PC-3 (cell line): ENCODE results near the gene C20orf173.

ENCODE experiments used
- CTCF ChIP-seq: fragments of 300-600 bp; sonication (generic); conservative IDR thresholded peaks from 2 replicates; pipeline ENCODE4 v1.5.1; 2017; ENCODE audit warnings: antibody characterized with exemption, low read depth, mild to moderate bottlenecking, low read length
- EZH2 ChIP-seq: fragments of 300-600 bp; sonication (generic); IDR thresholded peaks from one replicate; pipeline ENCODE4 v1.6.1; 2017; ENCODE audit warnings: antibody characterized with exemption, mild to moderate bottlenecking, low read length; ENCODE audit not compliant: unreplicated experiment
- EZH2phosphoT487 ChIP-seq: fragments of 300-600 bp; sonication (generic); IDR thresholded peaks from 2 replicates; pipeline ENCODE4 v1.6.1; 2018; ENCODE audit warnings: mild to moderate bottlenecking, antibody characterized with exemption, low read length, borderline replicate concordance

- TF ChIP-seq EZH2 (no peak), CTCF (no peak), EZH2phosphoT487 (no peak)
These were observed at the start of gene C20orf173 for GRCh38 chr20:35529552-35529951.
